ENCODE data around the gene TPTE2.
"Not testable (repeated sequence)": the region's sequence is repeated elsewhere in the genome, so short reads cannot be mapped to it uniquely, and the experiment has no call there.

TPTE2 gene

DNA sequence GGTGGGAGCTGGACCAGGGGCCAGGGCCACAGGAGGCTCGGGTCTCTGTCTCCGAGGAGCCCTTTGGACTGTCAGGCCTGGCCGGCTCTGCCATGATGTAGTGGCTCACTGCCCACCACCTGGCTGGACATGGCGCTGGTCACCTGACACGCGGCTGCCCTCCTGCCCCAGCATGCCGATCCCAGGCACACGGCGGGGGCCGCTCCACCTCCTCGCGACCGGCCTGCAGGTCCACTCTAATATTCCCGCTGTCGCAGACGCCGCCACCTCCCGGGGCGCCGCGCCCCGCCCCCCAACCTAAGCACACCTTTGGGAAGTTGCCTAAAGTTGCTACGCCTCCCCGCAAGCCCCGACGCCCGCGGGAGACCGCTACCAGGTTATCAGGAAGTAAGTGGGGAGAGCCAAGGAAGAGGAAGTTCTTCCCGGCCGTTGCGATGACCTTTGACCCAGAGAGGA is at the start of gene TPTE2:
TPTE2 (minus strand) TSS at position 406 of the 456 bp plus-strand sequence. CDS start 58,298 bp downstream, outside the sequence.
- H3K4me3 ChIP-seq (replicated peaks; ENCODE audit: low read depth, low read length); DNase-seq (ENCODE audit: low read depth): not testable (repeated sequence)

DNA sequence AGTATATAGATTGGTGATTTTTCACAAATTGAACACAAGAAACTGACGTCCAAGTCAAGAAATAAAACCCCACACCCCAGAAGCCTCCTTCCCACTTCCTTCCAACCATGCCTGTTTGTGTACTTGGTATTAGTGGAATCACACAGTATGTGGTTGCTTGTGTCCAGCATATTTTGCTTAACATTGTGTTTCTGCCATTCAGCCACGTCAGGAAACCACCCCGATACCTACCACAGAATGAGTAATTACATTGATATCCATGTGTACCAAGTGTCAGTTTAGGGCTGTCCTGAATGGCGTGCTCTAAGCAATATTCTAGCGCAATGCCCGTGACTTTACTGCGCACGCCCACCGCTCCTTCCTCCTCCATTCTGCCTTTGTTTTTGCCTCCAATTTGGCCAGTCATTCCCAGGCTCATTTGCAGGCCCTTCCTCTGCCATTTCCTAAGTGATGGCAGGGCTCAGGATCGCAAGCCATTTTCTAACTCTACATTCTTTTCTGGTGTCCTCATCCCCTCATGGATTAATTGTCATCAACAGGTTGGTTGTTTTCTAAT is 46.3 kb upstream of the TPTE2 start:
- TF ChIP-seq, protein P1, sequence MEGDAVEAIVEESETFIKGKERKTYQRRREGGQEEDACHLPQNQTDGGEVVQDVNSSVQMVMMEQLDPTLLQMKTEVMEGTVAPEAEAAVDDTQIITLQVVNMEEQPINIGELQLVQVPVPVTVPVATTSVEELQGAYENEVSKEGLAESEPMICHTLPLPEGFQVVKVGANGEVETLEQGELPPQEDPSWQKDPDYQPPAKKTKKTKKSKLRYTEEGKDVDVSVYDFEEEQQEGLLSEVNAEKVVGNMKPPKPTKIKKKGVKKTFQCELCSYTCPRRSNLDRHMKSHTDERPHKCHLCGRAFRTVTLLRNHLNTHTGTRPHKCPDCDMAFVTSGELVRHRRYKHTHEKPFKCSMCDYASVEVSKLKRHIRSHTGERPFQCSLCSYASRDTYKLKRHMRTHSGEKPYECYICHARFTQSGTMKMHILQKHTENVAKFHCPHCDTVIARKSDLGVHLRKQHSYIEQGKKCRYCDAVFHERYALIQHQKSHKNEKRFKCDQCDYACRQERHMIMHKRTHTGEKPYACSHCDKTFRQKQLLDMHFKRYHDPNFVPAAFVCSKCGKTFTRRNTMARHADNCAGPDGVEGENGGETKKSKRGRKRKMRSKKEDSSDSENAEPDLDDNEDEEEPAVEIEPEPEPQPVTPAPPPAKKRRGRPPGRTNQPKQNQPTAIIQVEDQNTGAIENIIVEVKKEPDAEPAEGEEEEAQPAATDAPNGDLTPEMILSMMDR (IDR thresholded peaks at IDR 0.05; ENCODE audit: low read length, missing control alignments), result no peak

DNA sequence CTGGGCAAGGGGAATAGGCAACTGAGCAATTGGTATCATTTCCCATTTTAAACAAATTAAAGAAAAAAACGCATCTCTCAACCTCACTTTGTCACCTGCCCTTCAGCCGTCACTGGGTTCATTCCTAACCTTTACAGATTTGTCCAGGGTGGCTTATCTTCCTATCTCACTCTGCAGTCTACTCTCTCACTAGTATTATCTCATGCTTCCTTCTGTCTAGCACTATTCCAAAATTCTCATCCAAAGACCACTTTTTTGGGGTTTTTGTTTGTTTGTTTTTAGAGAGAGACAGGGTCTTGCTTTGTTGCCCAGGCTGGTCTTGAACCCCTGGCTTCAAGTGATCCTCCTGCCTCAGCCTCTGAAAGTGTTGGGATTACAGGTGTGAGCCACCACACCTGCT is 45.4 kb upstream of the TPTE2 start:
- TF ChIP-seq, protein P1 (IDR thresholded peaks at IDR 0.05; ENCODE audit: low read length, missing control alignments), result no peak
- H3K4me3 ChIP-seq (replicated peaks; ENCODE audit: low read depth, low read length), result no peak overlapping the region
- DNase-seq (ENCODE audit: low read depth), result no peak

More for the DNA sequence above, 46.3 kb upstream of the TPTE2 start:
- no peak for DNase-seq (ENCODE audit: low read depth)
- H3K4me3 ChIP-seq (replicated peaks; ENCODE audit: low read depth, low read length), result no peak overlapping the region

DNA sequence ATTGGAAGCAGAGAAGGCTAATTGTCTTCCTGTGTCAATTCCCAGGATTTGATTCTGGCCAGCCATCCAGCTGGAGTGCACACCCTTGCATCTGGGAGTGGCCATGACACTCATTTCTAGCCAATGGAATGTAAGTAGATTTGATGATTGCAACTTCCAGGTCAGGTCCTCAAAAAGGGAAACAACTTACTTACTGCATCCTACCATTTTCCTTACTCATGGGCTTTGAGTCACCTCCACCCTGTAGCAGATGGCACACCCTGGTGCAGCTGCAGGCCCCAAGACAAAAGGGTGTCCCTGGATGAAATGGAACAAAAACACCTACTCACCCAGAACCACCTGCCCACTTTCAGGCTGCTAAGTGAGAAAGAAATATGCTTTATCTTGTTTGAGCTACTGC is 44.8 kb upstream of the TPTE2 start:
- DNase-seq (ENCODE audit: low read depth), result no peak
- TF ChIP-seq, protein P1 (IDR thresholded peaks at IDR 0.05; ENCODE audit: low read length, missing control alignments), result no peak

DNA sequence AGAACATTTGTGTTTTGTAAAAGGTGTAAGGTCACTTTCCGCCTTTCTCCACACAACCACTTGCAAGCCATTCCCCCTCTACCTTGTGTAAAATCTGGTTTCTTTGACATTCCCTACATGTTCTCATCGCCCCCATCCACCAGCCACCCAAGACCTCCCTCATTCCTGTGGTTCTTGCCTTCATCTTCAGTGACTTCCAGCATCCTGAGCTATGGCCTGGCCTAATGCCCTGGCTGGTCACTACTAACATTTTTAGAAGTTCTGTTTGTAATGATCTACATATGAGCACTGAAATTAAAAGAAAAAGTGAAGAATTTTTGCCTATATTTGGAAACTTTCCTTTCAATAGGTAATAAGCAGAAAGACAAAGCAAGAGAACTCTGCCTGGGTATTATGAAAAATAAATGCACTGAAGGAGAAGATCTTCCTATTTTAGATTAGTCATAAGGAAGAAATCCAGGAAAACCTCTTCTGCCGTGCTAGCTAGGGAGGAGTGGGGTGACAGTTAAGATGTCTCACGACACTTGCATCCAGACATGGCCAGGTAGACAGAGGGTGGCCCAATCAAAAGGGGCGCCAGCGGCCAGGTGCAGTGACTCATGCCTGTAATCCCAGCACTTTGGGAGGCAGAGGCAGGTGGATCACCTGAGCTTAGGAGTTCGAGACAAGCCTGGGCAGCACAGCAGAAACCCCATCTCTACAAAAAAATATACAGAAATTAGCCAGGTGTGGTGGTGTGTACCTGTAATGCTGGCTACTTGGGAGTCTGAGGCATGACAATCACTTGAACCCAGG is 44.0 kb upstream of the TPTE2 start:
- no peak for DNase-seq (ENCODE audit: low read depth)
- TF ChIP-seq, protein P1 (IDR thresholded peaks at IDR 0.05; ENCODE audit: low read length, missing control alignments), result no peak
- no peak overlapping the region for H3K4me3 ChIP-seq (replicated peaks; ENCODE audit: low read depth, low read length)

More for the DNA sequence above, 44.8 kb upstream of the TPTE2 start:
- no peak overlapping the region for H3K4me3 ChIP-seq (replicated peaks; ENCODE audit: low read depth, low read length)

DNA sequence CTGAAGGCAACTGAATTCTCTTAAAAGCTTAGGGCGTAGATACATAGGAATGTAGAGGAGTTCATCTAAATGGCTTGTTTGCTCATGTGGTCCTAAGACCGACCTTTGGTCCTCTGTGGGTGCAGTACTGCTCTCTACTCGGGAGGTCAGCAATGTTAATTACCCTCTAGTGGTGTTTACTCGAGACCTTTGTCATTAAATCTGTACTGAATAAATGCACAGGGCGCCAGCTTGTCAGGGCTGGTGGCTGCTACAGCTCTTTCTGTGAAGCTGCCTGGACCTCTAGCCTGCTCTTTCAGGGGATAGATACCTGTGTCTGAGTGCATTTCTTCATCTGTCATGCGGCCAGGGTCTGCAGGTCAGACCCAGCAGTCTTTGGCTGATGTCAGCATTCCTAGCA is 43.0 kb upstream of the TPTE2 start:
- no peak for DNase-seq (ENCODE audit: low read depth)
- TF ChIP-seq, protein P1 (IDR thresholded peaks at IDR 0.05; ENCODE audit: low read length, missing control alignments), result no peak
- no peak overlapping the region for H3K4me3 ChIP-seq (replicated peaks; ENCODE audit: low read depth, low read length)

DNA sequence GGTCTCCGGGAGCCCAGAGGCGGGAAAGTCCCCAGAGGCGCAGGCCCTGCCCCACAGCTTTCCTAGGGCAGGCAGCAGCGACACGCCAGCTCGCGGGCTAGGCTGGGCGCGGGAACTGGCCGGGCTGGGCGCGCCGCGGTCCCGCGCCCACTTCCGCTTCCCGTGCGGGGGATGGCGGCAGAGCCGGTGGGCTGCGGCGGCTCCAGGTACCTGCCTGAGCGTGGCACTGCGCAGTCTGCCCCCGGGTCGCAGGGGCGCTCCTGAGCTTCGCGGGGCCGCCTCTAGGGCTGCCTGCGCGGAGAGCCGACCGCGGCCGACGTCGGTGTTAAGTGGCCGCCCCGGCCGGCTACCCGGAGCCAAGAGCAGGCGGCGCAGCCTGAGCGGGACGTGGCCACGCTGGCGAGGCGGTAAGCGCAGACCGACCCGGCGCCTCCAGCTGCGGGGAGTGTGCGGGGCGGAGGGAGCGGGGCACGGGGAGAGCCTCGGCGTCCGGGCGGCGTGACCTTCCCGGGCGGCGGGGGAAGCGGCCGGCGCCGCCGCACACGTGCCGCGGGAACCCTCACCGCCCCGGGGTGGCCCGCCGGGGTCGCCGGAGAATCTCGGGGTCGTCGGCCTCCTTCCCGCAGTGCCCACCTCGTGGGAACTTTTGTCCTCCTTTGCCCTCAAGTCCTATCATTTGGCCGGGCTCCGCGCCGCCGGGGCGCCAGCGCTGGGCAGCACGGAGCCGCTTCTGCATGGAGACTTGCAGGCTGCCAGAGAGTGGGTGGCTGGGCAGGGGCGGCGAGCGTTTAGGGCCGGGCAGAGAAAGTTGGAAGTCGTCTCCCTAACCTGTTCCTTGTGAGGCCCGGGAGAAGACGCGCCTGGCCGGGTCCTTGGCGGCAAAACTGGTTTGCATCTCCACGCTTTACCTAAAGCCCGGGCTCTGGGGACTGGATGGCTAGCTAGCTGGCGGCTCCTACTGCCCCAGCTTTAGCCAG is 40.7 kb upstream of the TPTE2 start:
- TF ChIP-seq, protein P1 (IDR thresholded peaks at IDR 0.05; ENCODE audit: low read length, missing control alignments), result no peak
- H3K4me3 ChIP-seq (replicated peaks; ENCODE audit: low read depth, low read length), result peak overlapping the region; percentile 50
- peak; percentile 41 for DNase-seq (ENCODE audit: low read depth)
